ENCODE measurements around the gene JADE1.

DNA sequence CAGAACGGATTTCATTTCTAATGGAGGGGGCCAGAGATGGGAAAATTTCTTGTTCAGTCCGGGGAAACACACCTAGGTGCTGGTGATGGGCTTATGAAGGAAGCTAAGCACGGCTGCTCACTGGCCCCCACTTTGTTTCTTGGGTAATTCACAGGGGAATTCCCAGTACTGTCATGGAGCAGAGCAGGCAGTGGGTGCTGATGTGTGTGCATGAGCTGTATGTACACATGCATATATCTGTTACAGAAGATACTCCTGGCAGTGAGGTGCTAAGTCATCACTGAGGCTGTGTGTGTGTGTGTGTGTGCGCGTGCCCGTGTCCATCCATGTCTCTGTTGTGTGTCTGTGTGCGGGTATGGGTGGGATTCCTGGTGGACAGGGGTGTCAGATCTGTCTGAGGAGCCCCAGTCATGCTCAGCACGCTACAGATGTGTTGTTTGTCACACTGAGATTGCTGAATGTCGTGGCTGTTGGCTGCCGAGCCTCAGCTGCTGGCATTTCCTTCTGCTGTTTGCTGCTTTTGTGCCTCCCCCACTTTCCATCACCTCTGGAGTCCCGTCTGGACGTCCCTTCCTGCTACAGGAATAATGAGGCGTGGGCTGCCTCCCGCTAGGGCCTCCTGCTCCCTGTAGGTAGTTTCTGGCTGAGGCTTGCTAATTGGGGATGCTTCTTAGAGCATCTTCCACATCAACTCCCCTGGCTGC is 53.3 kb downstream of the JADE1 start:
- no peak for TF ChIP-seq POLR2A (IDR thresholded peaks at IDR 0.05)
- TF ChIP-seq, protein P1, sequence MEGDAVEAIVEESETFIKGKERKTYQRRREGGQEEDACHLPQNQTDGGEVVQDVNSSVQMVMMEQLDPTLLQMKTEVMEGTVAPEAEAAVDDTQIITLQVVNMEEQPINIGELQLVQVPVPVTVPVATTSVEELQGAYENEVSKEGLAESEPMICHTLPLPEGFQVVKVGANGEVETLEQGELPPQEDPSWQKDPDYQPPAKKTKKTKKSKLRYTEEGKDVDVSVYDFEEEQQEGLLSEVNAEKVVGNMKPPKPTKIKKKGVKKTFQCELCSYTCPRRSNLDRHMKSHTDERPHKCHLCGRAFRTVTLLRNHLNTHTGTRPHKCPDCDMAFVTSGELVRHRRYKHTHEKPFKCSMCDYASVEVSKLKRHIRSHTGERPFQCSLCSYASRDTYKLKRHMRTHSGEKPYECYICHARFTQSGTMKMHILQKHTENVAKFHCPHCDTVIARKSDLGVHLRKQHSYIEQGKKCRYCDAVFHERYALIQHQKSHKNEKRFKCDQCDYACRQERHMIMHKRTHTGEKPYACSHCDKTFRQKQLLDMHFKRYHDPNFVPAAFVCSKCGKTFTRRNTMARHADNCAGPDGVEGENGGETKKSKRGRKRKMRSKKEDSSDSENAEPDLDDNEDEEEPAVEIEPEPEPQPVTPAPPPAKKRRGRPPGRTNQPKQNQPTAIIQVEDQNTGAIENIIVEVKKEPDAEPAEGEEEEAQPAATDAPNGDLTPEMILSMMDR (IDR thresholded peaks at IDR 0.05), result no peak
